ENCODE measurements around the gene TYRP1.
"Not testable (repeated sequence)": the region's sequence is repeated elsewhere in the genome, so short reads cannot be mapped to it uniquely, and the experiment has no call there.

Gene TYRP1

DNA sequence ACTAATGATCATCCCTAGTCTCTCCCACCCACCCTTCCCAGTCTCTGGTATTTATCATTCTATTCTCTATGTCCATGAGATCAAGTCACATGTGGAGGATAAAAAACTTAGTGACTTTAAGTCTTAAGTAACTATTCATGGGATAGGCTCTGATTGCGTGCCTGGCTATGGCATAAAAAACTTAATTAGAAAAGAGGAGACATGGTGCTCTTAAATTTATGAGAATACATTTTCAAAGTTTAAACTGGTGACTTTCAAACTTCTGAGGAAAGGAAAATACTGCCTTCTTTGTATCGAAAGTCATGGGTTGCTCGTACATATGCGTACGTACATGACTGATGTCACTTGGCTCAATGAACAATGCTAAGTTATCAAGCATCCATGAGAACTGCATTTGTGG lies 18.2 kb upstream of the TYRP1 start:
- no peak overlapping the region for H3K4me3 ChIP-seq (ENCODE audit: control insufficient read depth, low read depth, low read length)
- no peak for DNase-seq (ENCODE audit: low read depth)
- TF ChIP-seq, protein P1, sequence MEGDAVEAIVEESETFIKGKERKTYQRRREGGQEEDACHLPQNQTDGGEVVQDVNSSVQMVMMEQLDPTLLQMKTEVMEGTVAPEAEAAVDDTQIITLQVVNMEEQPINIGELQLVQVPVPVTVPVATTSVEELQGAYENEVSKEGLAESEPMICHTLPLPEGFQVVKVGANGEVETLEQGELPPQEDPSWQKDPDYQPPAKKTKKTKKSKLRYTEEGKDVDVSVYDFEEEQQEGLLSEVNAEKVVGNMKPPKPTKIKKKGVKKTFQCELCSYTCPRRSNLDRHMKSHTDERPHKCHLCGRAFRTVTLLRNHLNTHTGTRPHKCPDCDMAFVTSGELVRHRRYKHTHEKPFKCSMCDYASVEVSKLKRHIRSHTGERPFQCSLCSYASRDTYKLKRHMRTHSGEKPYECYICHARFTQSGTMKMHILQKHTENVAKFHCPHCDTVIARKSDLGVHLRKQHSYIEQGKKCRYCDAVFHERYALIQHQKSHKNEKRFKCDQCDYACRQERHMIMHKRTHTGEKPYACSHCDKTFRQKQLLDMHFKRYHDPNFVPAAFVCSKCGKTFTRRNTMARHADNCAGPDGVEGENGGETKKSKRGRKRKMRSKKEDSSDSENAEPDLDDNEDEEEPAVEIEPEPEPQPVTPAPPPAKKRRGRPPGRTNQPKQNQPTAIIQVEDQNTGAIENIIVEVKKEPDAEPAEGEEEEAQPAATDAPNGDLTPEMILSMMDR (conservative IDR thresholded peaks at IDR 0.05; ENCODE audit: control insufficient read depth, insufficient read depth, low read depth, low read length): no peak

DNA sequence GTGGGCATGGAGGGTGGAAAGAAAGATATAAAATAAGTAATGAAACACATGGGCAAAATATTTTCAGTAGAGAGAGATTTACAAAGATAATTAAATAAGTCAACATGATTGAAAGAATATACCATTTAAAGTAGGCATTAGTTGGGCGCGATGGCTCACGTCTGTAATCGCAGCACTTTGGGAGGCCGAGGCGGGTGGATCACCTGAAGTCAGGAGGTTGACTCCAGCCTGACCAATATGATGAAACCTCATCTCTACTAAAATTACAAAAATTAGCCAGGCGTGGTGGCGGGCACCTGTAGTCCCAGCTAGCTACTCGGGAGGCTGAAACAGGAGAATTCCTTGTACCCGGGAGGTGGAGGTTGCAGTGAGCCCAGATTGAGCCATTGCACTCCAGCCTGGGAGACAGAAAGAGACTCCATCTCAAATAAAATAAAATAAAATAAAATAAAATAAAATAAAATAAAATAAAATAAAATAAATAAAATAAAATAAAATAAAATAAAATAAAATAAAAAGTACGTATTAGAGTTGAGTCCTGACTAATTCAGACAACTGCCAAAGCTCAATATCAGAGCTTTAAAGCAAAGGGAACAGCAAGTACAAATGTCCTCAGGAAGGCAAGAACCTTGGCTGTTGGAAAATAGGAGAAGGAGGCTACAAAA lies 15.6 kb upstream of the TYRP1 start:
- not testable (repeated sequence) for H3K4me3 ChIP-seq (ENCODE audit: control insufficient read depth, low read depth, low read length); DNase-seq (ENCODE audit: low read depth)

DNA sequence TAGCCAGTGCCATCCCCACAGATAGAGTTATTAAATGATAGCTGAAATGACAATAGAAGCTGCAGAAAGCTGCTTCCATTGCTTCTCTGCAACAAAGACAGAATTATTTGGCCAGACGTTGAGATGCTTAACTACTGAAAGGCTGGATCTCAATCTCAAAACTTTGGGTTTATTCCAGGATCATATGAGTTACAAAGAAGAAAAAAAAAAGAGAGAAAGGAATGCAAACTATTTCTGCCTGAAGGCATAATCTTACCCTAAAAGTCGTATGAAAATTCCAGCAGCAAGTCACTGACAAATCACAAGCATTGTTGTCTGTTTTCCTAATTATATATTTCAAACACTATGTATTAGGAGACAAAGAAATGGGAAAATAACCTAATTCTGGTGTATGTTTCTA lies 12.8 kb upstream of the TYRP1 start:
- H3K4me3 ChIP-seq (ENCODE audit: control insufficient read depth, low read depth, low read length): no peak overlapping the region

DNA sequence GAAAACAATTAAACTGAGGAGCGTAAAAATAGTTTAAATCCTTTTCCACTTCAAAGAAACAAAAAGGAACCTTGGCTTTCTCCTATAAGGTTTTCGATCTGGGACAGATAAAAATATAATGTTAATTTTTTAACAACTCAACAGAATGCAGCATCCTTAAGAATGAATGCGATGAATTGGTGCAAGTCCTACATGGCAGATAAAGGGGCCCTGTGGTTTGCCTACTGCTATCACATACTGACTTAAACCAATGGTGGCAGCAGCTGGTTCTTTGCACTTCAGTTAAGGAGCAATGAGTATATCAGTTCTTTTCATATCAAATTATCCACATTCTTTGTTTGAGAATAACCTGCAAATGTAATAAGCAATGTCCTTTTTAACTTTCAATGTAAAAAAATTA lies 12.4 kb upstream of the TYRP1 start:
- DNase-seq (ENCODE audit: low read depth): no peak

More for the DNA sequence above, 12.8 kb upstream of the TYRP1 start:
- DNase-seq (ENCODE audit: low read depth): no peak
- TF ChIP-seq, protein P1 (conservative IDR thresholded peaks at IDR 0.05; ENCODE audit: control insufficient read depth, insufficient read depth, low read depth, low read length): no peak

DNA sequence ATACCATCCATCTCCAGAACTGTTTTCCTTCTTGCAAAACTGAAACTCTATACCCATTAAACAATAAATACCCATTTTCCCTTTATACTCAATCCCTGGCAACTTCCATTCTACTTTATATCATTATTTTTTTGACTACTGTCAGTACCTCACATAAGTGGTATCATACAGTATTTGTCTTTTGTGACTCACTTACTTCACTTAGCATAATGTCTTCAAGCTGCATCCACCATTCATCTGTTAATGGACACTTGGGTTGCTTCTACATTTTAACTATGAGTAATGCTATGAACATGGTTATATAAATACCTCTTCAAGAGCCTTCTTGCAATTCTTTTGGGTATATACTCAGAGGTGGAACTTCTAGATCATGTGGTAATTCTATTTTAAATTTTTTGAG lies 11.6 kb upstream of the TYRP1 start:
- DNase-seq (ENCODE audit: low read depth): peak; percentile 25
- H3K4me3 ChIP-seq (ENCODE audit: control insufficient read depth, low read depth, low read length): no peak overlapping the region
- TF ChIP-seq, protein P1 (conservative IDR thresholded peaks at IDR 0.05; ENCODE audit: control insufficient read depth, insufficient read depth, low read depth, low read length): no peak

More for the DNA sequence above, 12.4 kb upstream of the TYRP1 start:
- TF ChIP-seq, protein P1 (conservative IDR thresholded peaks at IDR 0.05; ENCODE audit: control insufficient read depth, insufficient read depth, low read depth, low read length): no peak
- H3K4me3 ChIP-seq (ENCODE audit: control insufficient read depth, low read depth, low read length): no peak overlapping the region

DNA sequence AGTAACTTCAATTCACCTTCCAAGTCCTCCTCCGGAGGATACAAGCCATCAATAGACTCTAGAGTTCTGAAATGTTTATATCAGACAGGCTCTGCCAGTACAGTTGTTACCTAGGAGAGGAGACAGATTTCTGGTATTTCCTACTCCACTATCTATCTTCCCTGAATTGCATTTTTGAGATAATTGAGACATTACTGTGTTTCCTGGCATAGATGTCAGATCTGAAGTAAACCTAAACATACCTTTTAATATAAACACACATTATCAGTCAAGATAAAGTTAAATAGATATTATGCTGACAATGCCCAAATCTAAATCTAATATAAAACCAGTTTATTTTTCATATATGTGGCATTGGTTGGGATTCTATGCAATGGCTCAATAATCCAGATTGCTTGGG lies 8.2 kb upstream of the TYRP1 start:
- H3K4me3 ChIP-seq (ENCODE audit: control insufficient read depth, low read depth, low read length): no peak overlapping the region
- no peak for DNase-seq (ENCODE audit: low read depth)
- TF ChIP-seq, protein P1 (conservative IDR thresholded peaks at IDR 0.05; ENCODE audit: control insufficient read depth, insufficient read depth, low read depth, low read length): no peak

DNA sequence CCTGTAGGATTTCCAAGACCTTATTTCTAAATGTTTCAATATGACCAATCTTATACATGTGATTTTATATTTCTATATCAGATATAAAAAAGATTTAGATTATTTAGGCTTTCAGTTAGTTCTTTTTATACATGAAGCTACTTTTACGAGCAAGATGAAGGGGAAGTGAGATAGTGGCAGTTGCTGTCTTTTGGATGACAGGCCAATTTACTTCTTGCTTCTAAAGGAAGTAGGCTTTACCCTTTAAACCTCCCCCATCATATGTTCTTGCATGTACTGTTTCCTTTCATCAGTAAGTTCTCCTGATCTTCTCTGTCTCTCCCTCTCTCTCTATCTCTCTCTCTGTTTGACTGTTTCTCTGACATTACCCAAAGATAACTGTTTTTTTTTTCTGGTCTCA lies 4.0 kb upstream of the TYRP1 start:
- no peak for DNase-seq (ENCODE audit: low read depth)
- TF ChIP-seq, protein P1 (conservative IDR thresholded peaks at IDR 0.05; ENCODE audit: control insufficient read depth, insufficient read depth, low read depth, low read length): no peak
- H3K4me3 ChIP-seq (ENCODE audit: control insufficient read depth, low read depth, low read length): no peak overlapping the region

Measured in fibroblast of mammary gland (primary cell).